NT2/D1 (cell line): ENCODE measurements around the gene ZFP64.

Experiments used
- SUZ12 ChIP-seq: IDR thresholded peaks from 2 replicates; pipeline ENCODE4 v1.6.1; 2011; ENCODE audit not compliant: insufficient read length, insufficient read depth; ENCODE audit errors: extremely low read depth
- YY1 ChIP-seq: IDR thresholded peaks from 2 replicates; pipeline ENCODE4 v1.6.1; 2011; ENCODE audit not compliant: insufficient read length, insufficient read depth

- TF ChIP-seq YY1 (no peak), SUZ12 (no peak)
These were observed 40.9 kb downstream of the ZFP64 start for GRCh38 chr20:52150440-52151258.
